M059J (cell line): ENCODE results near the gene MCTP2. TPM values are rescaled to one million over a fixed set of nuclear protein-coding genes. Genes with fewer than 3 reads are reported as not detected.

Experiments
- DNase-seq: peaks from one replicate; pipeline ENCODE4 v3.0.0-alpha.2; 2012; ENCODE audit warnings: low read depth
- total RNA-seq: library from RNA; depleted of rRNA; stranded (reverse); fragments of >200 nt; shearing (Covaris generic); gene quantifications from 2 replicates; pipeline ENCODE4 v1.2.3, GENCODE V29; 2014

MCTP2 gene
- total RNA-seq, 1 experiment from 2014 or later, result 0.91 TPM

- DNase-seq, result no peak
These were observed 156.6 kb downstream of the MCTP2 start for GRCh38 chr15:94387849-94388441.

- no peak for DNase-seq
These were observed 164.3 kb downstream of the MCTP2 start for GRCh38 chr15:94395640-94396039.

- DNase-seq, result no peak
These were observed 166.0 kb downstream of the MCTP2 start for GRCh38 chr15:94397337-94397736.

GRCh38 chr15:94398001-94398400 lies 166.6 kb downstream of the MCTP2 start:
- DNase-seq, result no peak

GRCh38 chr15:94400526-94401298 lies 169.4 kb downstream of the MCTP2 start:
- DNase-seq, result no peak

GRCh38 chr15:94403331-94403730 lies 172.0 kb downstream of the MCTP2 start:
- DNase-seq, result peak; percentile 8

- DNase-seq, result no peak
These were observed 173.4 kb downstream of the MCTP2 start for GRCh38 chr15:94404733-94405283.

- no peak for DNase-seq
These were observed 179.9 kb downstream of the MCTP2 start for GRCh38 chr15:94411285-94411684.

GRCh38 chr15:94411846-94412245 lies 180.5 kb downstream of the MCTP2 start:
- no peak for DNase-seq

- peak; percentile 2 for DNase-seq
These were observed 181.8 kb downstream of the MCTP2 start for GRCh38 chr15:94412979-94413746.

GRCh38 chr15:94414916-94415315 lies 183.6 kb downstream of the MCTP2 start:
- DNase-seq, result no peak

- DNase-seq, result no peak
These were observed 184.9 kb downstream of the MCTP2 start for GRCh38 chr15:94416267-94416666.

GRCh38 chr15:94416820-94417219 lies 185.5 kb downstream of the MCTP2 start:
- no peak for DNase-seq

GRCh38 chr15:94417501-94418293 lies 186.3 kb downstream of the MCTP2 start:
- DNase-seq, result no peak

GRCh38 chr15:94421706-94422105 lies 190.3 kb downstream of the MCTP2 start:
- no peak for DNase-seq

GRCh38 chr15:94432279-94432678 lies 200.9 kb downstream of the MCTP2 start:
- DNase-seq, result no peak

GRCh38 chr15:94439158-94439557 lies 207.8 kb downstream of the MCTP2 start:
- DNase-seq, result no peak

GRCh38 chr15:94441760-94442159 lies 210.4 kb downstream of the MCTP2 start:
- no peak for DNase-seq

GRCh38 chr15:94442480-94442879 lies 211.1 kb downstream of the MCTP2 start:
- DNase-seq, result no peak

- no peak for DNase-seq
These were observed 211.8 kb downstream of the MCTP2 start for GRCh38 chr15:94443186-94443585.

GRCh38 chr15:94445566-94446160 lies 214.3 kb downstream of the MCTP2 start:
- no peak for DNase-seq
